PFSK-1 (cell line): Measurements from ENCODE around the gene OLFML2A.

Experiments used
- FOXP2 ChIP-seq: optimal IDR thresholded peaks from 2 replicates; pipeline ENCODE3; 2011; ENCODE audit warnings: borderline replicate concordance, control low read depth, inconsistent platforms; ENCODE audit not compliant: insufficient read depth; ENCODE audit errors: extremely low read length, extremely low read depth
- POLR2AphosphoS5 ChIP-seq: IDR thresholded peaks from 2 replicates; pipeline ENCODE4 v1.6.1; 2012; ENCODE audit warnings: low read depth, mild to moderate bottlenecking, control low read depth, low read length, moderate library complexity
- REST ChIP-seq, 2 experiments: IDR thresholded peaks; 2 replicates each; pipeline versions ENCODE4 v1.6.1 to v1.8.0; 2011 to 2012; ENCODE audit warnings: low read depth in 2 of 2, low read length in 2 of 2, control low read depth in 1 of 2, inconsistent platforms in 1 of 2, mild to moderate bottlenecking in 1 of 2, moderate library complexity in 1 of 2; ENCODE audit not compliant: insufficient read depth in 1 of 2
- SIN3A ChIP-seq: IDR thresholded peaks from 2 replicates; pipeline ENCODE4 v1.6.1; 2012; ENCODE audit warnings: mild to moderate bottlenecking, low read length, moderate library complexity, borderline replicate concordance; ENCODE audit not compliant: insufficient read depth
- TAF1 ChIP-seq: IDR thresholded peaks from 2 replicates; pipeline ENCODE4 v1.6.1; 2012; ENCODE audit warnings: low read length, control low read depth, borderline replicate concordance; ENCODE audit not compliant: insufficient read depth

OLFML2A gene

DNA sequence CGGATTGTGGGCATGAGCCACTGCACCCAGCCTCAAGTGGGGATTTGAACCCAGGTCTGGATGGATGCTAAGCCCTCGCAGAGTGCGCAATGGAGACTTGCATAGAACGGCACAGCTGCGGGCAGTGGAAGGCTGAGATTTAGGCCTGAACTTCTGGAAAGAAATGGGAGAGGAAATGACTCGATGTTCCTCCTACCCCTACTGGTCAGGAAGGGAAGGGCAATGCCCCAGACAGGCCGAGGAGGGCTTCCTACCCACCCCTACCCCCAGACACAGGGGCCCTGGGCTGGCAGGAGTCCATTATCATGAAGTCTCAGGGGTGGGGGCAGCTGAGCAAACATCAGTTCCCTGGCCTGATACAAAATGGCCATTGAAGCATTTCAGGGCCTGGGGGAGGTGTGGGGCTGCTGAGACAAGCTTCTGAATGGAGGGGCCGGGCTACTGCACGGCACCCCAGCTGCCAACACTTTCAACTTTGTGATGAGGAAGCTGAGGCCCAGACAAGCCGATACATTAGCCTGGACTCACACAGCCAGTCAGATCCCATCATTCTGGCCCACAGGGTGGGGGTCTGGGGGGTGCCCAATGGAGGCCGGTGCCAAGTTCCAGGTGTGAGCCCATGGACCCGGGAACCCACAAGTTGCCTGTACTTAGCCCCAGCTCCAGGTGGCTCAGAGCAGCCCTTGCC, 62.8 kb downstream of the OLFML2A start:
- no peak for TF ChIP-seq SIN3A
- no peak for TF ChIP-seq TAF1
- no peak for TF ChIP-seq REST (IDR thresholded peaks at IDR 0.05; ENCODE audit: insufficient read depth in 1 of 2, low read depth in 2 of 2, low read length in 2 of 2)
- no peak for TF ChIP-seq POLR2AphosphoS5
- TF ChIP-seq FOXP2, result no peak

DNA sequence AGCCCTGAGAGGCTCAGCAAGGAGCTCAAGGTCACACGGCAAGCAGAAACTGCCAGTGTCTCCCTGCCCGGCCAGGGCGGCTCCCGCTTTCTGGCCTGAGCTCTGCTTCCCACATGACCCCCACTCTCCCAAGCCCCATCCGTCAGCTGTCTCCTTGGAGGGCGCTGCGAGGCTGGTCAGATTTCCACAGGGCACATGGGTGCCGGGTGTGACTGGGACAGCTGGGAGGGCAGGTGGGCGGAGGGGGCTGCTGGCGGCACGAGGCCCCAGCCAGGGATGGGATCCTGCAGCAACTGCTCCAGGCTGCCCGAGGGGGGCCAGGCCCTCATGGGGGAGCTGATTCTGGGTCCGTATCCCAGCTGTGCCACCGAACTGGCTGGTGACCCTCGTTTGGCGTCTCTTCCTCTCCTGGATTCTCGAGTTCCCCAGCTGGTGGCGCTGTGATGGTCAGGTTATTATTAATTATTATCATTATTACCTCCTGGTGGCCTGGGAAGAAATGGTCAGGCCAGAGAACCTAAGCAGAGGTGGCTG, 63.4 kb downstream of the OLFML2A start:
- no peak for TF ChIP-seq POLR2AphosphoS5
- no peak for TF ChIP-seq FOXP2
- TF ChIP-seq REST (IDR thresholded peaks at IDR 0.05; ENCODE audit: insufficient read depth in 1 of 2, low read depth in 2 of 2, low read length in 2 of 2), result no peak
- no peak for TF ChIP-seq SIN3A
- TF ChIP-seq TAF1, result no peak

GRCh38 chr9:124841075-124841821, 64.3 kb downstream of the OLFML2A start:
- no peak for TF ChIP-seq TAF1

DNA sequence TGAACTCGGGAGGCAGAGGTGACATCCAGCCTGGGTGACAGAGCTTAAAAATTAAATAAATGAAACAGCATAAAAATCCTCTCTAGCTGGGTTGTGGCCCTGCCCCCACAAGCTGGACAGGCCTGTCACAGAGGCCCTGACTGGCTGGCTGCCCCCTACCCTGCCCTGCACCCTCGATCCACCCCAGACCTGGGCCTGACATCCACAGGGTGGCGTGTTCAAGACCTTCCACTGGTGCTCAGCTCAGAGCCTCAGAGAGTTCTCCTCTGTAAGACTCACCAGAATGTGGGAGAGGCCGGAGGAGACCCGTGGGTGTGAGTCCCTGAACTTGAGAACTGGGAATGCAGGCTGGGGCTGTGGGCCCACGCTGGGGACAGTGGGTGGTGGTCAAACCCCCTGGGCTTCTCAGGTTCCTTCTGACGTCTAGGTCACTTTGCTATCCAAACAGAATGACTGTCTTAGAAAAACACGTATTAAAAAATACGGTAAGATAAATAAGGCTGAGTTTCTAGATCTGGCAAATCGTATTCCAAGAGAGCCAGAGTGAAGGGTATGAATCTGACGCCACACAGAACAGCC, 66.6 kb downstream of the OLFML2A start:
- TF ChIP-seq FOXP2 (no peak), POLR2AphosphoS5 (no peak), REST (IDR thresholded peaks at IDR 0.05; ENCODE audit: insufficient read depth in 1 of 2, low read depth in 2 of 2, low read length in 2 of 2) (no peak), TAF1 (no peak), SIN3A (no peak)

DNA sequence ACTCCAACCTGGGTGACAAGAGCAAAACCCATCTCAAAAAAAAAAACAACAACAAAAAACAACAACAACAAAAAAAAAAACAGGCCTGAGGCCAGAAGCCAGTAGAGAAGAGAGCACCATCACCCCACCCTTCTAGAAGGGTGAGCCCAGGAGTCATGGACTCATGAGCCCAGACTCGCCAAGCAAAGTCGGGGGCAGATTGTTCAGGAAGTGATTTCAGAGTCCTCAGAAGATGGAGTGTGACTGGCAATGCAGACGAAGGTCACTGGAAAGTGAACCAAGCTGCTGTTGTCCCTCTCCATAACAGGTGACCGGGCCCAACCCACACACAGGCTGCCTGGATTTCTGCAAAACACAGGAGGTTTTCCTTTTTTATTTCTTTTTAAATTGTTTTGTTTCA, 67.4 kb downstream of the OLFML2A start:
- no peak for TF ChIP-seq POLR2AphosphoS5

DNA sequence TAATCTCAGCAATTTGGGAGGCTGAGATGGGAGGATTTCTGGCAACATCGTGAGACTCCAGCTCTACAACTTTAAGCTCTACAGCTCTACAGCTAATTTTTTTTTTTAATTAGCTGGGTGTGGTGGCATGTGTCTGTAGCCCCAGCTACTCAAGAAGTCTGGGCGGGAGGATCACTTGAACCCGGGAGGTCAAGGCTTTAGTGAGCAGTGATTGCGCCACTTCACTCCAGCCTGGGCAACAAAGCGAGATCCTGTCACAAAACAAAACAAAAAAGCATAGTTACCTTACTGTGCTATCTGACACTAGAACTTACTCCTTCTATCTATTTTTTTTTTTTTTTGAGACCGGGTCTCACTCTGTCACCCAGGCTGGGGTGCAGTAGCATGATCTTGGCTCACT, 70.0 kb downstream of the OLFML2A start:
- TF ChIP-seq FOXP2, result no peak
- TF ChIP-seq SIN3A, result no peak
- no peak for TF ChIP-seq POLR2AphosphoS5
- TF ChIP-seq TAF1, result no peak
- no peak for TF ChIP-seq REST (IDR thresholded peaks at IDR 0.05; ENCODE audit: insufficient read depth in 1 of 2, low read depth in 2 of 2, low read length in 2 of 2)
